ACHN (cell line): ENCODE measurements around the gene PRR5.
"Not testable (repeated sequence)": the region's sequence is repeated elsewhere in the genome, so short reads cannot be mapped to it uniquely, and the experiment has no call there.

ENCODE experiments used
- DNase-seq: peaks from one replicate; pipeline ENCODE4 v3.0.0-alpha.2; 2015
- in situ Hi-C: cut with HindIII; loops from 2 replicates; pipeline ENCODE4 v1.10.0; 2017; ENCODE audit warnings: low sequenced_read_pairs, low pct_ligation_motif_present, low pct_unique_long_range_greater_than_20kb

The PRR5 gene, protein sequence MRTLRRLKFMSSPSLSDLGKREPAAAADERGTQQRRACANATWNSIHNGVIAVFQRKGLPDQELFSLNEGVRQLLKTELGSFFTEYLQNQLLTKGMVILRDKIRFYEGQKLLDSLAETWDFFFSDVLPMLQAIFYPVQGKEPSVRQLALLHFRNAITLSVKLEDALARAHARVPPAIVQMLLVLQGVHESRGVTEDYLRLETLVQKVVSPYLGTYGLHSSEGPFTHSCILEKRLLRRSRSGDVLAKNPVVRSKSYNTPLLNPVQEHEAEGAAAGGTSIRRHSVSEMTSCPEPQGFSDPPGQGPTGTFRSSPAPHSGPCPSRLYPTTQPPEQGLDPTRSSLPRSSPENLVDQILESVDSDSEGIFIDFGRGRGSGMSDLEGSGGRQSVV

DNA sequence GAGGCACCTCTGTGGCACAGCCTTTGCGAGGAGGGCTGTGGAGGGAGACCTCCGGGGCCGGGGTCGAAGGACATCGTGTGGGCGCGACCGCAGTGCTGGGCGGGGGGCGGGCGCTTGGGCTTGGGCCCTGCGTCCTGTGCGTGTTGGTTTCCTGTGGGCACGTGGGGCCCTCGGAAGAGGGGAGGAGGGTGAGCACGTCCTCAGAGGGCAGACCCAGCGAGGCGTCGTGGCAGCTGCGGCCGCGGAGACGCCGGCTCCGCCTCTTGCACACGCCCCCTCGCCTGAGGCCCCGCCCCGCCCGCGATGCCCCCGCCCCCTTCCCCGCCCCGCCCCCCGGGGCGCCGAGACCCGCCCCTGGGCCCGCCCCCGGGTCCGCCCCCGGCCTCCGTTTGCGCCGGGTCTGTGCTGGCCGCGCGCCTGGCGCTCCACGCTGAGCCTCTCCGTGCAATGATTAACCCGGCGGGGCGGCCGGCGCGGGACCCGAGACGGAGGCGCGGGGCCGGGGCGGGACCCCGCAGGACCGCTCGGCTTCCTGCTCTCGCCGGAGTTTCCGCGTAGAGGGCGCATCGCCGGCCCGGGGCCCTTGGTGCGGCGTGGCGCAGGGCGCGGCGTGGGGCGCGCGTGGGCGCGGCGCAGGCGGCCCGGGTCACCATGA lies at the start of gene PRR5:
Gene PRR5 (plus strand): TSS at position 381 of the 655 bp plus-strand sequence. CDS start 271 bp downstream, at position 652.
- peak; percentile 79 for DNase-seq
- in situ Hi-C loops: no loop called here

DNA sequence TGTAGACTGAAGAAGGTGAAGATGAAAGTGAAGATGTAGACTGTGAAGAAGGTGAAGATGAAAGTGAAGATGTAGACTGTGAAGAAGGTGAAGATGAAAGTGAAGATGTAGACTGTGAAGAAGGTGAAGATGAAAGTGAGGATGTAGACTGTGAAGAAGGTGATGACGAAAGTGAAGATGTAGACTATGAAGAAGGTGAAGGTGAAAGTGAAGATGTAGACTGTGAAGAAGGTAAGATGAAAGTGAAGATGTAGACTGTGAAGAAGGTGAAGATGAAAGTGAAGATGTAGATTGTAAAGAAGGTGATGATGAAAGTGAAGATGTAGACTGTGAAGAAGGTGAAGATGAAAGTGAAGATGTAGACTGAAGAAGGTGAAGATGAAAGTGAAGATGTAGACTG lies 49.1 kb upstream of the PRR5 start:
- in situ Hi-C loops, DNase-seq: not testable (repeated sequence)

DNA sequence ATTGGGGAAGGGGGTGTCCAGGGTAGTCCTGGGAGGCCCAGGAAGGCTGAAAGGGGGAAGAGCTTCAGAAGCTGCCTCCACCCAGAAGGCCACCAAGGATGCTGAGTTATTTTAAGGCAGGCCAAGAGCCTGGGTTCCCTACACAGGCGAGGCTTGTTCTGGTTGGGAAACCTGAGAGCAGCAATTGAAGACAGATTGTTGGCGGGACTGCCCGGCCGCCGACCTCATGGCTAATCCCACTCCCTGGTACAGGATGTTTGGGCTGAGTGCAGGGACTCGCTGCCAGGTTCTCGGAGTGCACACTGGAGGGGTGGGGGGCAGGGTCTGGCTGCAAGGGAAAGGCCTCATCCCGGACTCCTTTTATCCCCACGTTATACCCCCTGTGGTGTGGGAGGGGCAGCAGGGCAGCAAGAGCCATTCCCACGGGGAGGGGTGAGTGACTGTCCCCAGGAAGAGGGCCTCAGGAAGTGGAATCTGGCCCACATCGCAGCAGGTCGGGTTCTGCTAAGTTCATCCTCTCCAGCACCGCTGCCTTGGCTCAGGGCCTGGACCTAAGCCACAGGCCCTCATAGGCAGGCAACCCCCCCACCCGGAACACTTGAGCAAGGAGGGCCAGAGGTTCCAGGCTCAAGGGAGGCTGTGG lies 43.6 kb upstream of the PRR5 start:
- DNase-seq: no peak
- in situ Hi-C loops: no loop called here

DNA sequence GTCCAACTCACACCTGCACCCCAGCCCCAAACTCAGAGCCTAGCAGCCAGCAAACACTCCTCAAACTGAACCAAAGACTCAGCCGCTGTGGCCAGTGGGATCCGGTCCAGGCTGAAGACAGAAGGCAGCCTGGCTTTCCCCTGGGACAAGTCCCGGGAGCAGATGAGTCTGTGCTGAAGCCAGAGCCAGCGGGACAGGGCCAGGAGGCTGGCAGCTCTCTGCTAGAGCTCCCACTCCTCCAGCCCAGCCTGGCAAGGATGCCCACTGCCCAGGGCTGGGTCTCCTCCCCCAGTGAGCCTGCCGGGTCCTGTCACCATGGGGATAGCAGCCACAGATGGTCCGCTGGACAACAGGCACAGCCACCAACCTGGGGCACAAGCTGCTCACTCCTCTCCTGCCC lies 42.9 kb upstream of the PRR5 start:
- no peak for DNase-seq
- in situ Hi-C loops: no loop called here

DNA sequence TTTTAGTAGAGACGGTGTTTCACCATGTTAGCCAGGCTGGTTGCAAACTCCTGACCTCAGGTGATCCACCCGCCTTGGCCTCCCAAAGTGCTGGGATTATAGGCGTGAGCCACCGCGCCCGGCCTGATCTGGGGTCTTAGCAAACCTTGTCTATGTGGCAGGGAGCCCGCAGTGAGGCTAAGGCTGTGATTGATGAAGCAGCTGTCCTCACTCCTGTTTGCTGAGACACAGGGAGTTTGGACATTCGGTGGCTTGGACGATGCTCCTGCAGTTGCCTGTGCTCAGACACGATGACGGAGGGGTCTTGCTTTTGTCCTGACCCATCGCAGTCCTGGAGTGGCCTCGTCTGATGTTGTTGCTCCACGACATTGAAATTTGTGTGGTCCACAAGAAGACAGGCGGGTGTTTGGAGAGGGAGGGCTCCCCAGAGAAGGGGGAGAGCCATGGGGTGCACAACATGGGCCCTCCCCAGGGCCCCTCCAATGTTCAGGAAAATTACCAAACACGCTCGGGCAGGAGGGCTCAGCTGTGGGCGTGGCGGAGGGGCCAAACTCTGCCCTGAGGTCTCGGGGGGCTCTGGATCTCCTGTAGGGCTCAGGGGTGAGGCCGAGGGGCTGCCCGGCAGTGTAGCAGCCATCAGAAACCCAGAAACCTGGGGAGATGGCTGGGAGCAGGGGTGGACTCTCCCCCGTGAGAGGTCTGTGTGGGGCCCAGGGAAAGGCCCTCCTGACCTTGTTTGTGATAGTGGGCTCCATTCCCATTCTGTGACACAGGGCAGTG lies 41.8 kb upstream of the PRR5 start:
- in situ Hi-C loops: no loop called here
- DNase-seq: no peak

DNA sequence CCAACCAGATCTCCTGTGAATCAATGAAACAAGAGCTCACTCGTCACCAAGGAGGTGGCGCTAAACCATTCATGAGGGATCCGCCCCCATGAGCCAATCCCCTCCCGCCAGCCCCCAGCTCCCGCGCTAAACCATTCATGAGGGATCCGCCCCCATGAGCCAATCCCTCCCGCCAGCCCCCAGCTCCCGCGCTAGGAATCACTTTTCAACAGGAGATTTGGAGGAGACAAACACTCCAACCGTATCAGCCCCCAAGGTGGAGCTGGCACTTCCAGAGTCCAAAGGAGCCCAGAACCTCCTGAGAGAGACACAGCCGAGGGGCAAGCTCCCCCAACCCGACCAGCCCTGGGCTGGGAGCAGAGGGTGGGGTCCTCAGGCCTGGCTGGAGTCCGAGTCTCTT lies 40.9 kb upstream of the PRR5 start:
- in situ Hi-C loops: no loop called here
- no peak for DNase-seq

DNA sequence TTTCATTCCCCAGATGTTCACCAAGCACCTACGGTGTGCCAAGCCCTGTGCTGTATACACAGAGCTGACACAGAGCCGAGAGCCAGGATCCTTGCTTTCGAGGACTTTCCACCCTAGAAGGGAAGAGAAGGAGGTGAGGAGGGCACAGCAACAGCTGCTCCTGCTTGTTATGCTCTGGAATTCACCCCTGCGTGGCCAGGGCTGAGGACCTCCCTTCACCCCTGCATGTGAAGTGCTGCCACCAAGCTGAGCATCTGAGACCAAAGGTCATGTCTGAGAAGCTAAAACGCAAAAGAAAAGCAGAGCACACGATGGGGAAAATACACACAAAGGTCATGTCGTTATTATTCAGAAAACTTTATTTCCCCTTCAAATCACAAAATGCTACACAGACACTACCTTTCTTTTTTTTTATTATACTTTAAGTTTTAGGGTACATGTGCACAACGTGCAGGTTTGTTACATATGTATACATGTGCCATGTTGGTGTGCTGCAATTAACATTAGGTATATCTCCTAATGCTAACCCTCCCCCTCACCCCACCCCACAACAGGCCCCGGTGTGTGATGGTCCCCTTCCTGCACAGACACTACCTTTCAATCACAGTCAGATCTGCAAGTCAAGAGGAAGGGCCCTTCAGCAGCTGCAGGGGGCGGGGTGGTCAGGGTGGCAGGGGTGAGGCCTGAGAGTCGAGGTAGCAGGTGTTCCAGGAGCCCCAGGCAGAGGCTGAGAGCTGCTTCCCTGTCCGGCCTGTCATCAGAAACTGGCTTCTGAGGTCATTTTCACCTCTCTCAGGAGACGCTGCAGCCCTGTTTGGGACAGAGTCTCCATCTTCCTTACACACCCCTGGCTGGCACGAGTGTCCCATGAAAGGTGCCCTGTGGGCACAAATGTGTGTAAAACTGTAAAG lies 40.1 kb upstream of the PRR5 start:
- in situ Hi-C loops: no loop called here
- no peak for DNase-seq

DNA sequence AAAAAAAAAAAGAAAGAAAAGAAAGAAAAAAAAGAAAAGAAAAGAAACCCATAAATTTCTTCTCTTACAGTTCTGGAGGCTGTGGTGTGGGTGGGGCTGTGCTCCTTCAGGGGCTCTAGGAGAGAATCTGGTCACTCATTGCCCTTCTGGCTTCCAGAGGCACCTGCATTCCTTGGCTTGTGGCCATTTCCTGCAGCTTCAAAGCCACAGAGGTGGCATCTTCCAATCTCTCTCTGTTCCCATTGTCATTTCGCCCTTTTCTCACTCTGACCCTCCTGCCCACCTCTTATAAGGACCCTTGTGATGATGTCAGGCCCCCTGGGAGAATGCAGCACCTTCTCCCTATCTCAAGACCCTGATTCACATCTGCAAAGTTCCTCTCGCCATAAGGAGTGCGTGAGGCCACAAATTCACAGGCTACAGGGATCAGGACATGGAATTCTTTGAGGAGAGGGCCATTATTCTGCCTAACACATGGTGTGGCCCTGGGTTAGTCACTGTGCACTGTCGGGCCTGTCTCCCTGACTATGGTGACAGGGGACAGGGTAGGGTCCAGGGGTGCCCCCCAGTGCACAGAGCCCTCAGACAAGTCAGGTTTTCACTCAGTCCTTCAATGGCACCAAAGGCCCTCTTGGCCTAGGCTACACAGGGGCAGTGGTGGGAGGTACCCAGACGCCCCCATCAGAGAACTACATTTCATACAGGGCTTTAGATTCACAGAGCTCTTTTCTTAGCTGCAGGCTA lies 38.6 kb upstream of the PRR5 start:
- in situ Hi-C loops: no loop called here
- DNase-seq: no peak

DNA sequence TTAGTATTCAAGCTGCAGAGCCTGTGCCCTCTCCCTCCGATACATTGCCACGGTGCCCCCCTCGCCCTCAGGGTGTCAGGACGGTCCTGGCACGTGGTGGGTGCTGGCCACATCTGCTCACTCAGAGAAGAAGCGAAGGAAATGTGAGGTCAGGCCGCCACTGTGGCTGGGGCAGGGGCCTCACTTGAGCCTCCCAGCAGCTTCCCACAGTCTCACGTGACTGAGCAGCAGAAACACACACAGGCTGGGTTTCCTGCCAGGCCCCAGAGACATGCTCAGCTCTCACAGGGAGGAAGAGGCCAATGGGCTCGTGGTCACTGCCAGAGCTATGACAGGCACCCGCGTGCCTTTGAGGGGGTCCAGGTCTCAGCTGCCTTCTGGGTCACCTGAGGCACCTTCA lies 37.9 kb upstream of the PRR5 start:
- peak; percentile 16 for DNase-seq
- in situ Hi-C loops: no loop called here

DNA sequence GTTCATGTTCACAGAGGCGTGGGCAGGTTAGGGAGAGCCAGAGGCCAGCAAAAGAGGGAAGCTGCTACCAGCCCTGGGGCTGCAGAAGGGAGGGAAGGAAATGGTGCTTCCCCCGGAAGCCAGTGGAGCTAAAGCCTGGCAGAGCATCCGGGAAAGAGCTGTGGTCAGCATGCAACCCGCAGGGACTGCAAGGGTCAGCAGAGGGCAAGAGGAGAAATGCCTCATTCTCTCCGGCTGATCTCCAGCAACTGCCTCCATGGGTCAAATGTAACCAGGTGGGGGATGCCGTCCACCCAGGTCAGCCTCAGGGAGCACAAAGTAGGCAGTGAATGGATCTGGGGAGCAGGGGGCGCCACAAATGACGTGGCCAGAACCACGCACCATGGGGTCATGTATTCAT lies 36.9 kb upstream of the PRR5 start:
- in situ Hi-C loops: no loop called here
- DNase-seq: no peak

DNA sequence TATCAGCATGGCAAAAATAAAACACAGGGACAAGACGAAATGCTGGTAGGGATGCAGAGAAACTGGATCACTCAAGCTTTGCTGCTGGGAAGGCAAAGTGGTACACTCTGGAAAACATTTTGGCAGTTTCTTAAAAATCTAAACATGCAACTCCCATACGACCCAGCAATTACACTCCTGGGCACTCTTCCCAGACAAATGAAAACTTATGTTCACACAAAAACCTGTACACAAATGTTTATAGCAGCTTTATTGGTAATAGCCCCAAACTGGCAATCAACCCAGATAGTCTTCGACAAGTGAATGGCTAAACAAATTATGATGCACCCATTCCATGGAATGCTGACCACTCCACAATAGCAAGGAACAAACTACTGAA lies 35.8 kb upstream of the PRR5 start:
- in situ Hi-C loops: no loop called here
- DNase-seq: no peak

DNA sequence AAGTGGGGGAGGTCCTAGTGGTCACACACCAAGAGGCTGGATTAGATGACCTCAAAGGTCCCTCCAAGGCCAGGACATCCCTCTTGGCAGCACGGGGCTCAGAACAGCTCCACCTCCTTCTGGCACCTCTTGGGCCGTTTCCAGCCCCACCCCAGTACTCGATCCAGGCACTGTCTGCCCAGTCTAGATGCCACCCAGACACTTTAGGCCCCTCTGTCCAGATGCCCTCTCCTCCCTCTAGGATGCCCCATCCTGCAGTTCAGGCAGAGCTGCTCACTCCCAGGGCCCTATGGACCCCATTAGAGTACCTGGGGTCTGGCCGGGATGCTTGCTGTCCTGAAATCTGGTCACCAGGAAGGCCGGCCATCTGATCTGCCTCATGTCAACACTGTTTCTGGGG lies 34.7 kb upstream of the PRR5 start:
- no peak for DNase-seq
- in situ Hi-C loops: no loop called here

DNA sequence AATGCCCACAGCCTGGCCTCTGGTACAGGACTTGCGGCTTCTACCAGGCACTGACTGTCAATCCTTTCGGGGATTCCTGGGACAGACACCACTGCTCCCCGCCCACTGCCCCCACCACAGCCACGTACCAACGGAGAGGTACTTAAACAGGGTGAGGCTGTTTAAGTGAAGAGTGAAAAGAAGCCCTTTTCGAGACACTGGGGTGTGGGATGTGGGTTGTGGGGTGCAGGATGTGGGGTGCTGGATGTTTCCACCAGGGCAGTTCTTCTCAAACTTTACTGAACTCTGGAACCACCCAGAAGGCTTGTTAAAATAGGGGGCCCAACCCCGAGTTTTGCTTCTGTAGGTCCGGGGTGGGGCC lies 34.2 kb upstream of the PRR5 start:
- in situ Hi-C loops: no loop called here
- DNase-seq: no peak

DNA sequence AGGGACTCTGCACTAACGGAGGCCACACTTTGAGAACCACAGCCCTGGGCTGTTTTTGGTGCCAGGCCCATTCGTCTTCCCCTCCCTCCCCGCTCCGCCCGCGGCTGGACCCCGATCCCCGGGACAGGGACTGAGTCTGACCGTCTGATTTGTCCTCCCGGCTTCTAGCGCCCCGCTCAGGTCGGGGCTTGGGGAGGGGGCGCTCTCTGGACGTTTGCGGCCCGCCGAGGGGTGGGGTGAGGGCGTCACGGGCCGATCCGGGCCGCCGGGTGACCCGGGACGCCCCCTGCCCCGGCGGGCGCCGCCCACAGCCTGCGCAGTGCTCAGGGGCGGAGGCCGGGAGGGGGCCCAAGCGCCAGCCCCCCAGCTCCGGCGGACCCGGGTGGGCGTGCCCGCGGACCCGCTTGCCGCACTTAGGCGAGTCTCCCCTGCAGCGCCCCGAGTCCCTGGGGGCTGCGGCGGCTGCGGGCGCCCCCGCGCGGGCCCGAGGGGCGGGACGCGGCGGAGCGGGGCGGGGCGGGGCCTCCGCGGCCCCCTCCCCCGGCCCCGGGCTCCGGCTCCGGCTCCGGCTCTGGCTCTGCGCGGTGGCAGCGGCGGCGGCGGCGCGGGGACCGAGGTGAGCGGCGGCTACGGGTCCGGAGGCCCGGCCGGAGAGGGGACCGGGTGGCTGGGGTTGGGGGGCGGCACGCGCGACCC lies 33.7 kb upstream of the PRR5 start:
- DNase-seq: no peak
- in situ Hi-C loops: no loop called here

DNA sequence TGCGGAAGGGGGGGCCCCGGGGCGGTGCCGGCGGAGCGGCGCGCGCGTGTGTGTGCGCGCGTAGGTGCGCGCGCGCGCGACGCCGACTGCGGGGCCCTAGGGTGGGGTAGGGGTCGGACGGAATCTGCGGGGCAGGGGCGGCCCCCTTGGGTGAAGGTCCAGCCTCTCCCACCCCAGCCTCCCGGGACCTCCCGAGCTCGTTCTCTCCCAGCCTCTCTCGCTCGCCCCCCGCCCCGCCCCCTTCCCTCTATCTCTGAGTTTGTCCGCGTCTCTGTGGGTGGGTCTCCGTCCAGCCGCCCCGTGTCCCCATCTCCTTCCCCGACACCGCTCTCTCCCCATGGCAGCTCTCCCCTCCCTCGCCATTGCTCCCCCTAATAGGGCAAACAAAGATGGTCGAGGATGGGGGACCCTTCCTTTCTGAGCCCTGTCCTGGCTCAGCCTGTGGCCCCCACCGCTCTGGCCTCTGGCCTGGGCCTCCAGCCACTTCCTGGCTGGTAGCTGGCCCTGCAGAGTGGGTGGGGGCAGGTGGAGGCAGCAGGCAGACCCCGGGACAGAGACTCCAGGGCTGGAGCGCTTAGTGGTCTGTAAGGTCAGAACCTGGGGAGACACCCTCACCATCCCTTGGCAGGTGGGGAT lies 33.0 kb upstream of the PRR5 start:
- in situ Hi-C loops: no loop called here

DNA sequence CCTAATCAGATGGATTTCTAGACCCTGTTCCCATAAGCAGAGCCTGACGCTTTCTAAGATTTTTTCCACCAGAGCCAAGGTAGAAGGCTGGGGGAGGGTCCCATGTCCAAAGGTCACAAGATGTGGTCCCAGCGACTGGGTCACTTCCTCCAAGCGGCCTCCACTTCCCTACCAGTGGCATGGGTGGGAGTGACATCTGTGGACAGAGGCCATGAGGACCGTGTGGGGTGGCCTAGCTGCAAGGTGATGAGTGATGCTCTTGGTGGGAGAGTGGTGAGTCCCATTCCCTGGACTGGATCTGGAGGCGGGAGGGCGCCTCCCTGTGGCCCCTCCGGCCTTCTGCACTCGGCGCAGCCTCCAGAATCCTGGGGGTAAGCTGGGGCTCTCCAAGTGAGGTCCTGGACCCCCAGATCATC lies 32.4 kb upstream of the PRR5 start:
- in situ Hi-C loops: no loop called here
- peak; percentile 37 for DNase-seq

More for the DNA sequence above, 33.0 kb upstream of the PRR5 start:
- no peak for DNase-seq
